Activated CD8-positive, alpha-beta memory T cell treated with anti-CD3 and anti-CD28 coated beads for 1 hour (primary cell): Measurements from ENCODE around the gene NEFH.
"Not testable (repeated sequence)": the region's sequence is repeated elsewhere in the genome, so short reads cannot be mapped to it uniquely, and the experiment has no call there.

Experiments used
- DNase-seq, 2 donors: peaks; one replicate each; pipeline ENCODE4 v3.0.0-alpha.2; 2020; ENCODE audit warnings: low read depth in 1 of 2; ENCODE audit errors: extremely low read depth in 1 of 2

NEFH gene, protein sequence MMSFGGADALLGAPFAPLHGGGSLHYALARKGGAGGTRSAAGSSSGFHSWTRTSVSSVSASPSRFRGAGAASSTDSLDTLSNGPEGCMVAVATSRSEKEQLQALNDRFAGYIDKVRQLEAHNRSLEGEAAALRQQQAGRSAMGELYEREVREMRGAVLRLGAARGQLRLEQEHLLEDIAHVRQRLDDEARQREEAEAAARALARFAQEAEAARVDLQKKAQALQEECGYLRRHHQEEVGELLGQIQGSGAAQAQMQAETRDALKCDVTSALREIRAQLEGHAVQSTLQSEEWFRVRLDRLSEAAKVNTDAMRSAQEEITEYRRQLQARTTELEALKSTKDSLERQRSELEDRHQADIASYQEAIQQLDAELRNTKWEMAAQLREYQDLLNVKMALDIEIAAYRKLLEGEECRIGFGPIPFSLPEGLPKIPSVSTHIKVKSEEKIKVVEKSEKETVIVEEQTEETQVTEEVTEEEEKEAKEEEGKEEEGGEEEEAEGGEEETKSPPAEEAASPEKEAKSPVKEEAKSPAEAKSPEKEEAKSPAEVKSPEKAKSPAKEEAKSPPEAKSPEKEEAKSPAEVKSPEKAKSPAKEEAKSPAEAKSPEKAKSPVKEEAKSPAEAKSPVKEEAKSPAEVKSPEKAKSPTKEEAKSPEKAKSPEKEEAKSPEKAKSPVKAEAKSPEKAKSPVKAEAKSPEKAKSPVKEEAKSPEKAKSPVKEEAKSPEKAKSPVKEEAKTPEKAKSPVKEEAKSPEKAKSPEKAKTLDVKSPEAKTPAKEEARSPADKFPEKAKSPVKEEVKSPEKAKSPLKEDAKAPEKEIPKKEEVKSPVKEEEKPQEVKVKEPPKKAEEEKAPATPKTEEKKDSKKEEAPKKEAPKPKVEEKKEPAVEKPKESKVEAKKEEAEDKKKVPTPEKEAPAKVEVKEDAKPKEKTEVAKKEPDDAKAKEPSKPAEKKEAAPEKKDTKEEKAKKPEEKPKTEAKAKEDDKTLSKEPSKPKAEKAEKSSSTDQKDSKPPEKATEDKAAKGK

DNA sequence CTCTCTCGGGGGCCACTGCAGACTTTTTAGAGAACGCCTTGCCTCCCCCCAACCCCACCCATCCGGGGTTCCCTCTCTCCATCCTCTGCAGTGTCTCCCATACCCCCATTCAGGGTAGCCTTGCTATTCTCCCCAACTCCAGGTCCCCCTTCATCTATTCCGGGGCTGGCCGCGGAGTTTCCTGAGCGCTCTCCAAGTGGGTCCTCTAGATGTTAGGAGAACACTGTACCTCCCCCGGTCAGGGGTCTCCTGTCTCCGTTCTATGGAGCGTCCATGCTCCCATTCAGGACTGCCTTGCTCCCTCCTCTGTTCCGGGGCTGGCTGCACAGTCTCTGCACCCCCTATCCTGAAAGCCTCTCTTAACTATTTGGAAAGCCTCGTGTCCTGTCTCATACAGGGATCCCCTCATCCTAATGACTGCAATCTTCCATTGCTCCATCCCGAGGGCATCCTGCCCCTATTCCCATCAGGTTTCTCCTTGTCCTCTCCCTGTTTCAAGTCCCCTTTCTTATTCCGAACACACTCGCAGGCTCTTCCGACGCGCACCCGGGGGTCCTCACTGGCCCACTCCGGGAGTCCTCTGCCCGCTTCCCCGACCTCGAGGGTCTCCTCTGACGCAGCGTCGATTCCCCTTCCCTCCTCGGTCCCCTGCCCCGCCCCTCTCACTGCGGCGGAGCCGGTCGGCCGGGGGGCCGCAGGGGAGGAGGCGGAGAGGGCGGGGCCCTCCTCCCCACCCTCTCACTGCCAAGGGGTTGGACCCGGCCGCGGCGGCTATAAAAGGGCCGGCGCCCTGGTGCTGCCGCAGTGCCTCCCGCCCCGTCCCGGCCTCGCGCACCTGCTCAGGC lies at the start of gene NEFH:
TSS of gene NEFH (plus strand) at position 802 of the 845 bp plus-strand sequence. CDS start 45 bp downstream, outside the sequence.
- no peak for DNase-seq

DNA sequence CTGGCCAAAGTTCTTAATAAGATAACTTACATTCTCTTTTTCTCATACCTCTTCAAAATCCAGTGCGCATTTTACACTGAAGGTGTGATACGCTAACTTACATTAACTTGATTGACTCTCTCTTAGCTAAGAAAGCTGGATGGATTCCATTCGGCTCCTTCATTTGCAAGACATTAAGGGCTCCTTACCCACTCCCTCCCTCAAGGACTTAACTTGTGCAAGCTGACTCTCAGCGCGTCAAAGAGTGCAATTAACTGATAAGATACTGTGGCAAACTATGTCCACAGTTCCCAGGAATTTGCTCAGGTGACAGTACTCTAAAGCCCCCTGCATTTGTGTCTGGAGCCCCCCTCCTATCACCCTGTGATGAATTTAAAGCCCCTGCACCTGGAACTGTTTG lies 48.0 kb upstream of the NEFH start:
- no peak for DNase-seq

DNA sequence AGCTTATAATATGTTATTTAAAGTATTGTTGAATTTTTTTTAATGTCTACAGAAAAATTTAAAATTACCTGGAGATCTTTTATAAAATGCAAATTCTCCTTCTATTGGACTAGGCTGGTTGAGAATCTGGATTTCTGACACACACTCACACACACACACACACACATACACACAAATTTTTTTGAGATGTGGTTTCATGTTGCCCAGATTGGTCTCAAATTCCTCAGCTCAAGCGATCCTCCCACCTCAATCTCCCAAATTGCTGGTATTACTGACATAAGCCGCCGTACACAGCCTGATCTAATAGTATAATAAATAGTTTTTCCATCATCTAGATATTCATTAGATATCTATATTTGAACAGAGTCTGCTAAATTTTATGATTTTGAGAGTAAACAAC lies 46.2 kb upstream of the NEFH start:
- DNase-seq: no peak

DNA sequence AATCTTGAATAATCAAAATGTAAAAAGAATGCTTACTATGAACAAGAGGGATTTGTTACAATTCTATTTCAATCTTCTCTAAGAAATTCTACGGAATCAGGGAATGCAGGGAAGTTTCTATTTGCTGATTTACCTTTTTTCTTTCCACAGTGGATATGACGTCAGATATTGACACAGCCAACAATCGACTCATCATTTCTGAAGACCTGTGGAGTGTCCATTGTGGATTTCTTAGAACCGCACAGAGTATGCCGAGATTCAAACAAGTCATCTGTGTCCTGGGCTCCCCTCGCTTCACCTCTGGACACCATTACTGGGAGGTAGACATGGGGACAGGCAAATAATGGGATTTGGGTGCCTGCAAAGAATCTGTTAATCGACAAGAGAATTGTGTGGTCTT lies 45.7 kb upstream of the NEFH start:
- no peak for DNase-seq

DNA sequence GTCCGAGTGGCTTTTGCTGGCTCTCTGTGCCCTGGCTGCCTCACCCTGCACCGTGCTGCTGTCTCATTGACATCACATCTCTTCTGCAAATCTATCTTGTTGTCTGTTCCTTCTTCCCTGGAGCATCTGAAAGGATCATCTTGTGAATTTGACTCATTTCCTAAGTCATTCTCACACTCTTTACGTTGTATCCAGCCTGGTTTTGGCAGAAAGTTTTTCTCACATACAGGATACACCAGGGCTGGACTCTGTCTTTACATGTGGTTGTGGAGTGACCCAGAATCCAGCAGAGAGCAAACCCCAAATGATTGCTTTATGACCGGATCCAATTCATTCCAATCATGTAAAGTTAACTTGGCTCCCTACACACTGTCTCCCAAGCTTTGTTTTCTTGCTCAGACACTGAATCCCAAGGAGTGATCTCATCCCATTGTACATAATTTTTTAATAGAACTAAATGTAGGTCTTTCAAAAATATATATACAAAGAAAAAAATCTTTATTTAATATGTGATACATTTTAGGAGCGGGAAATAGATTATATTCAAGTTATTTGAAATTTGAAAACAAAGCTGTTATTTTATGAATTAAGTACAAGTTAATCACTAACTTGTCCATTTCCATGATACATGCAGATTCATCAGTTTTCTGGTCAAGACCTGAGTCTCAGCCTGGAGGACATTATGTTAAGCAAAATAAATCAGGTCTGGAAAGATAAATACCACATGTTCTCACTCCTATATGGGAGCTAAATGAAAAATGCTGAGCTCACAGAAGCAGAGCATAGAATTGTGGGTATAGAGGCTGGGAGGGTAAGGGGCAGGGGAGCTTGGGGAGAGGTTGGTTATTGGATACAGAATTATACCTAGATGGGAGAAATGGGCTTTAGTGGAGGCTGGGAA lies 44.5 kb upstream of the NEFH start:
- DNase-seq: no peak

DNA sequence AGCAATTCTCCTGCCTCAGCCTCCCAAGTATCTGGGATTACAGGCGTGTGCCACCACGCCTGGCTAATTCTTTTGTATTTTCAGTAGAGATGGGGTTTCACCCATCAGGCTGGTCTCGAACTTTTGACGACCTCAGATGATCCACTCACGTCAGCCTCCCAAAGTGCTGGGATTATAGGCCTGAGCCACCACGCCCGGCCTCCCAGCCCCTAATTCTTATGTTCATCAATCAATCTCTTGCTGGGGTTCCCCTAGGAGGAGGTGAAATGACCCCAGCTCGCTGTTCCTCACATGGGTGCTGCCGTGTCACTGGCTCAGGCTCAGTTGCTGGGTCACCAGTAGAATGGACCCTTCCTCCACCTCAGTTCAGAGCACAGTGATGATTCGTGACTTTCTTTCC lies 41.7 kb upstream of the NEFH start, which contains the start of gene RFPL1:
TSS of gene RFPL1 (plus strand) at position 301 of the 400 bp plus-strand sequence.
- not testable (repeated sequence) for DNase-seq

DNA sequence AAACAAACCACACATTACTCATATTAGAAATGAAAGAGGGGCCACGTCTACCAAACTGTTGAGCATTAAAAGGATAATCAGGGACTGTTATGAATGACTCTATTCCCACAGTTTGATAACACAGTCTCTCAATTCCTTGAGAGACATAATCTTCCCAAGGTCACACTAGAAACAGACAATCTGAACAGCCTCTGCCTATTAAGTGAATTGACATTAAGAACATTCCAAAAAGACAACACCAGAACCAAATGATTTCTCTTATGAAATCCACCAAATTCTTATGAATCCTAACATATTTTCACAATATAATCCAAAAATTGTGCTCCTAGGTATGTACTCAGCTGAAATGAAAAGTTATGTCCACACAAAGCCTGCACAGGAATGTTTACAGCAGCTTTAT lies 37.0 kb upstream of the NEFH start:
- no peak for DNase-seq

DNA sequence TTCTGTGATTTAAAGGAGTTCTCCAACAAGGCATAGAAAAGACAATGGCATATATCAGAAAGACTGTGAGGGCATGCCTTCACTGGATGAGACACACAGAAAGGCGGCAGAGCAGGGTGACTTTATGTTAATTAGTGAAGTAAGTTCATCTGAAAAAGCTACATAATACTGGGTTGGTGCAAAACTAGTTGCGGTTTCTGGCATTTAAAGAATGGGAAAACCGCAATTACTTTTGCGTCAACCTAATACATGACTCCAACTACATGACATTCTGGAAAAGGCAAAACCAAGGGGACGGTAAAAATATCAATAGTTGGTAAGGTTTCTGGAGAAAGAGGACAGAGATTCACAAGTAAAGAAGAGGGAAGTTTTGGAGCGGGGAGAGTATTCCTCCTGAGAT lies 36.6 kb upstream of the NEFH start:
- DNase-seq: no peak

DNA sequence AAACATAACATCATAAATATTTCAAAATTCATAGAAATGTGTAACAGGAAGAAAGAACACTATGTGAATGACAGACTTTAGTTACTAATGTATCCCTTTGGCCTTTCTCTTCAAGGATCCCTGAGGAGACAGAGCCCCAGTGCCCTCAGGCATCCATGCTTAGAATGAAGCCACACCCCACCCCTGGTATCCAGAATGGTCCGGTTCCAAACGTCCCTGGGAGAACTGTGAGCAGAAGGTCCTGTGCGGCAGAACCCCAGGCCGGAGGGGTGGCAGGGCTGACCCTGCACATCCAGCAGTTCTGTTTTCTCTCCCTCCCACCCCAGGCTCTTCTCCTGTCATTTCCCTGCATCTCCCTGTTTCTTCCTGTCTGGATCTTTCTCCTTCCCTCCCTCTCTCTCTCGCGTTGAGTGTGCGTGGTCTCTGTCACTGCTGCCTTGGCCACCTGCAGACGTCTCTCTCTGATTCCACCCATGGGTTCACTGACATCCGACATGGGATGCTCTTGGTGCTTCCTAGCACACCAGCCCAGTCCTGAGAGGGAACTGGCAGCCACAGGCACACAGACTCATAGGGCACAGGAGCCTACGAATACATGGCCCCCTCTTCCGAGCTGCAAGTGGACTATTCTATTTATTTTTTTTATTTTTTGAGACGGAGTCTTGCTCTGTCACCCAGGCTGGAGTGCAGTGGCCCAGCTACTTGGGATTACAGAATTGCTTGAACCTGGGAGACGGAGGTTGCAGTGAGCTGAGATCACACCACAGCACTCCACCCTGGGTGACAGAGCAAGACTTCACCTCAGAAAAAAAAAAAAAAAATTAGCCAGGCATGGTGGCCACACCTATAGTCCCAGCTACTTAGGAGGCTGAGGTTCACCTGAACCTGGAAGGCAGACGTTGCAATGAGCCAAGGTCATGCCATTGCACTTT lies 35.9 kb upstream of the NEFH start:
- DNase-seq: no peak

DNA sequence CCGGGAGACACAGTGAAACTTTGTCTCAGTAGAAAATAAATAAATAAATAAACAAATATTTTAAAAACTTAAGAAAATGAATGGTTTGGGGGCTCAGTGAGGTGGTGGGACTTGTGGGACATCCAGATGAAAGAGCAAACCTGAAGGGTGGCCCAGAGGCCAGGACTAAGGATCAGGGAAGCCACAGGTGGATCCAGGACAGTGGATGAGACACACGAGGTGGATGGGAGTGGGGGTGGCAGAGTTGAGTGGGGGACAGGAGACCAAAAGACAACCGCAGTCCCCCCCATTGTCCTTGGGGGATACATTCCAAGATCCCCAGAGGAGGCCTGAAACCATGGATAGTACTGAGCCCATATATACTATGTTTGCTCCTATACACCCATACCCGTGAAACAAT lies 34.5 kb upstream of the NEFH start:
- no peak for DNase-seq

DNA sequence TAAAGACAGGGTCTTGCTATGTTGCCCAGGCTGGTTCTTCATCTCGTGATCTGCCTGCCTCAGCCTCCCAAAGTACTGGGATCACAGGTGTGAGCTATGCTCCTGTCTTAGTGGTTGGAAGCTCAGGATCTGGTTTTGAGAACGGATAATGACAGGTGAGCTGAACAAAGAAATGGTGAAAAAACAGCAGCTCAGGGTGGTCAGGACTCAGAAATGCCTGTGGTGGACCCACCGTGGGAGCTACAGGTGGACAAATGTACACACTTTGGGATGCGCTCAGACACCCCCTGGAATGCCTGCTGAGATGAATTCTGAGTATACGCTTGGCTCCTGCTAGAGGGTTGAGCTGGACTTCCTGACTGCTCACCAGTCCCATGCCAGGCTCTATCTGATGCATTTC lies 32.1 kb upstream of the NEFH start:
- DNase-seq: no peak

DNA sequence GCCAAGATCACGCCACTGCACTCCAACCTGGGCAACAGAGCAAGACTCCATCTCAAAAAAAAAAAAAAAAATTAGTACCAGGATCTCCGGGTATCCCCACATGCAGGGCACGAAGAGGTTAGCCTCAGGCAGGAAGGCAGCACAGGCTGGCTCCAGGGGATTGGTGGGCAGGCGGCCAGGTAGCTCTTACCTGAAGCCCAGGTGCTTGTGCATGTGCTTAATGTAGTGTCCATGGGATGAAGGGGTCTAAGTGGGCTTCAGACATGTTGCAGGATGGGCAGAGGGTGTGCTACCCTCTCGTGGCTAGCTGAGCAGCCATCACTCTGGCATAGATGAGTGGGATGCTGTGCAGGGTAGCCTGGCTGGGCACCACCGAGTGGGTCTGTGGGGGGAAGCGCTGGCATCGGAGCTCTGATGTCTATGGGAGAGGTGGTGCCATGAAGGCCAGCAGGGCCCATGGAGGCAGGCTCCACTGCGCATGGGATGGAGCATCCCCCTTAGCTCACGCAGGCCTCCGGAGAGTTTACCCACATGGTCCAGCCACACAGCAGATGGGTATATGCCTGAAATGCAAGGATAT lies 30.6 kb upstream of the NEFH start:
- DNase-seq: no peak

DNA sequence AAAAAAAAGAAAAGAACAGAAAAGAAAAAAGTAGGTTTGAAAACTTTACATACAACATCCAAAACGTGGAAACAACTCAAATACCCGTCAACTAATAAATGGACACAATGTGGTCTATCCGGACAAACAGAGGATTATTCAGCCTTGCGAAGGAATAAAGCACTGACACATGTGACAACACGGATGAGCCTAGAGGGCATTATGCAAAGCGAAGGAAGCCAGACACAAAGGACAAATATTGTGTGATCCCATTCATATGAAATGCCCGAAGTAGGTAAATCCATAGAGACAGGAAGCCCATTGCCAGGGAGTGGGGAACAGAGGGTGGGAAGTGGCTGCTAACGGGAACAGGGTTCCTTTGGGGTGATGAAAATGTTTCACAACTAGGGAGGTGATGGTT lies 29.8 kb upstream of the NEFH start:
- DNase-seq: no peak

DNA sequence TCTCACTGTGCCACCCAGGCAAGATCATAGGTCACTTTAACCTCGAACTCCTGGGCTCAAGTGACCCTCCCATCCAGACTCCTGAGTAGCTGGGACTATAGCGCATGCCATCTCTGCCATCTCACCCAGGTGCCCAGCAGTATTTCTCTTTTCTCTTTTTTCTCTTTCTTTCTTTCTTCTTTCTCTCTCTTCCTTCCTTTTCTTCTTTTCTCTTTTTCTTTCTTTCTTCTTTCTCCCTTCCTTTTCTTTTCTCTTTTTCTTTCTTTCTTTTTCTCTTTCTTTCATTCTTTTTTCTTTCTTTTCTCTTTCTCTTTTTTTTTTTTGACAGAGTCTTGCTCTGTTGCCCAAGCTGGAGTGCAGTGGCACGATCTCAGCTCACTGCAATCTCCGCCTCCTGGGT lies 28.2 kb upstream of the NEFH start:
- DNase-seq: no peak

DNA sequence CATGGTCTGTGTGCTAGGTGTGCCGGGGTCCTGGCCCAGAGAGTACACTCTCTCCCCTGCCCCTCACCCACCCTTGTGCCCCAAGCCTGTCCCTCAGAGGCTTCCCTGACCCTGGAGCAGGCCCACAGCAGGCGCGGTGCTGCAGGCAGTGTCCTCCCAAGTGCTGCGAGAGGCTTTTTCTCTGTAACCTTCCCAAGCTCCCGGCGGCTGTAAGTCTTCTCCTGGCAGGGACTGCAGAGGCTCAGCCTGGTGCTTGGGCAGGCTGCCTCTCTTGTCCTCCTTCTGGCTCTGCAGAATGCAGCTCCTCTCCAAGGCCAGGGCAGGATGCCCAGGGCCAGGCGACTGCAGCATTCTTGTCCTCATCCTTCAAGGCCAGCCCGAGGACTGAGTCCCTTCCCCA lies 25.7 kb upstream of the NEFH start:
- DNase-seq: no peak

DNA sequence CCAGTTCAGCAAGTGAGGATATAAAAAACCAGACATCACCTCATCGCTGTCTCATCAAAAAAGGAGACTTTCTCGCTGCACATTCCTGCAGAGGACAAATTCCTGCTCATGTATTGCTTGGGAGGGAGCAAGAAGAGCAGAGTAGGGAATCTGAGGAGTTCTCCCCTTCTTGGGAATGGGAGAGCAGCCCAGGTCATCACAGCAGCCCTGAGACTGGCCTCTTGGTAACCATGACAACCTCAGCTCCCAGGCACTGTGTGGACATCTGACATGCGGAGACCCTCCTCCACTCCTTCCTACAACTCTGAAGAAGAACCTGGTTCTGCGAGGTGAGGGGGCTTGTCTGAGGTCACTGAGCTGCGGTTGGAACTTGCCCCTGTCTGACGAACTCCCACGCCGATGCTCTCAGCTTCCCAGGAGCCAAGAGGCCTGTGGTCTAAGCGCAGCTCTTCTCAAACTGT lies 23.8 kb upstream of the NEFH start:
- no peak for DNase-seq

DNA sequence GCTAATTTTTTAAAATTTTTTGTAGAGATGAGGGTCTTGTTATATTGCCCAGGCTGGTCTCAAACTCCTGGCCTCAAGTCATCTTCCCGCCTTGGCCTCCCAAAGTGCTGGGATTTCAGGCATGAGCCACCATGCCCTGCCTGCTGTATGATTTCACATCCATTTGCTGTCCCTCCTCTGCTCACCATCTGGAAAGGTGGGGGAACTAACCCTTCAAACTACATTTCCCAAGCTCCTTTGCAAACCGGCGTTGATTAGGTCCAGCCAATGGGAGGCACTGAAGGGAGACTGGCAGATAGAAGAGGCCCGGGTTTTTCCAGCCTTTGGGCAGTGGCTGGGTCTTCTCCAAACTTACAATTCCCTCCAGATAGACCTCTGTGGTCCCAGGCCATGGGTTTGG lies 22.3 kb upstream of the NEFH start:
- DNase-seq: no peak

DNA sequence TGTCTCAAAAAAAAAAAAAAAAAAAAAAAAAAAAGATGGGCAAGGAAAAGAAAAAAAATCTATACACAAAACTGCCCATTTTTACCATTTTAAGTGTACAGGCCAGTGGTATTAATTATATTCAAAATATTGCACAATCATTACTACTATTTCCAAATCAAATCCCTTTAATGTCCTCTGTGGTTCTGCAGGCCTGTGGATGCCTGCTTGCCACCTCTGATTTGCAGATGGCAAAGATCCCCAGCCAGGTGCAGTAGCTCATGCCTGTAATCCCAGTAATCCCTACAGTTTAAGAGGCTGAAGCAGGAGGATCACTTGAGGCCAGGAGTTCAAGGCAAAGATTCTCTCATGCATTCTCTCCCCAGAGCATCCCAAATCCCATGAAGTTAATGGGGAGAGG lies 21.5 kb upstream of the NEFH start:
- no peak for DNase-seq
